Measurements from ENCODE around the gene L3MBTL2.

GRCh38 chr22:41217553-41218157 lies 12.5 kb downstream of the L3MBTL2 start:
- TF ChIP-seq USF1 (IDR thresholded peaks at IDR 0.05) (no peak), FOXM1 (IDR thresholded peaks at IDR 0.05; ENCODE audit: borderline replicate concordance, low read depth) (no peak), EP300 (IDR thresholded peaks at IDR 0.05; ENCODE audit: borderline replicate concordance) (no peak)
